Measurements from ENCODE around the gene PKMYT1. TPM values are rescaled to one million over a fixed set of nuclear protein-coding genes. Genes with fewer than 3 reads are reported as not detected.

PKMYT1 gene
- total RNA-seq, 2 experiments from 2014 or later = 144 to 160 TPM

GRCh38 chr16:3007957-3008689 is 27.9 kb upstream of the PKMYT1 start:
- Mint-ChIP-seq H3K9me3 (ENCODE audit: insufficient read depth) (no peaks in the 10 kb centered on the region), H3K4me1 (ENCODE audit: low read depth) (peaks cover 27% of the 10 kb centered on the region), H3K4me3 (peak overlapping the region; percentile 33), H3K36me3 (ENCODE audit: low read depth) (no peaks in the 10 kb centered on the region), H3K27ac (no peak overlapping the region), H3K27me3 (ENCODE audit: low read depth) (peaks cover 24% of the 10 kb centered on the region)
- DNase-seq = no peak
- no peak for ATAC-seq
- ChIA-PET POLR2A (interaction anchor here (0.5 to 1.7 kb wide), 4 partner anchors 14 to 59 kb away, joined by 3 to 4 read pairs (median 3); no protein-coding TSS in a partner anchor), CTCF (interaction anchor here (0.7 to 11.7 kb wide), 8 partner anchors 12 to 122 kb away, joined by 3 to 213 read pairs (median 3); partner anchors contain the start of genes HCFC1R1, THOC6 and TNFRSF12A)

GRCh38 chr16:3007059-3007956 is 27.1 kb upstream of the PKMYT1 start:
- H3K27me3 Mint-ChIP-seq (ENCODE audit: low read depth) = peaks cover 17% of the 10 kb centered on the region
- no peak overlapping the region for H3K27ac Mint-ChIP-seq
- no peaks in the 10 kb centered on the region for H3K9me3 Mint-ChIP-seq (ENCODE audit: insufficient read depth)
- H3K36me3 Mint-ChIP-seq (ENCODE audit: low read depth) = no peaks in the 10 kb centered on the region
- CTCF ChIA-PET = interaction anchor here (0.7 to 11.7 kb wide), 7 partner anchors 13 to 123 kb away, joined by 3 to 213 read pairs (median 3); partner anchors contain the start of genes HCFC1R1, THOC6 and TNFRSF12A
- peaks cover 27% of the 10 kb centered on the region for H3K4me1 Mint-ChIP-seq (ENCODE audit: low read depth)
- no peak overlapping the region for H3K4me3 Mint-ChIP-seq
- no peak for ATAC-seq
- no peak for DNase-seq
- POLR2A ChIA-PET = interaction anchor here (0.5 to 1.7 kb wide), 6 partner anchors 15 to 60 kb away, joined by 3 to 4 read pairs (median 3); partner anchors contain the start of gene PKMYT1

DNA sequence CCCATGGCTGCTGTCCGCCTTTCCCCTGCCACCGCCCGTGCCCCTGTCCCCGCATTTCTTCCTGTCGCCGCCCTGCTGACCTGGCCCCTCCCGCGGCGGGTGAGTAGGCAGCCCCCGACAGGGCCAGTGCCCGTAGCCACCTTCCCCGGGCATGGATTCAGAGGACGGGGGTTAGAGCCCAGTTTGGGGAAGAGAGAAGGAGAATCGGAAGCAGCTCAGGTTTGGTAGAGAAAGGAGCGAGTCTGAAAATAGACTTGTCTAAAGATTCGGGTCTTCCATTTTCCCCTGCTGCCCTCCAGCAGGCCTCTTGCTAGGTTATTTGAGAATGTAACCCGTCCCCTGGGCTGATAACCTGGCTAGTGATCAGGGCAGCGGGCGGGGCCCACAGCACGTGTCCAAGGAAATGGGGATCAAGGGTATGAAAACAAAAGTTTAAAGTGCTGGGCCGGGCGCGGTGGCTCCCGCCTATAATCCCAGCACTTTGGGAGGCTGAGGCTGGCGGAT is 24.6 kb upstream of the PKMYT1 start:
- Mint-ChIP-seq H3K4me3 (peak overlapping the region; percentile 68), H3K36me3 (ENCODE audit: low read depth) (no peaks in the 10 kb centered on the region), H3K4me1 (ENCODE audit: low read depth) (peaks cover 27% of the 10 kb centered on the region), H3K9me3 (ENCODE audit: insufficient read depth) (no peaks in the 10 kb centered on the region), H3K27ac (no peak overlapping the region), H3K27me3 (ENCODE audit: low read depth) (peaks cover 13% of the 10 kb centered on the region)
- ChIA-PET POLR2A (interaction anchor here (1.1 kb wide), 1 partner anchor 29 kb away, joined by 3 read pairs; no protein-coding TSS in a partner anchor), CTCF (interaction anchor here (1.2 to 11.7 kb wide), 5 partner anchors 11 to 130 kb away, joined by 3 to 213 read pairs (median 11); partner anchors contain the start of genes HCFC1R1, THOC6 and ZNF213)
- DNase-seq = no peak
- no peak for ATAC-seq

GRCh38 chr16:3004319-3004718 is 24.1 kb upstream of the PKMYT1 start:
- H3K4me3 Mint-ChIP-seq = peak overlapping the region; percentile 68
- DNase-seq (no peak), ATAC-seq (peak; percentile 18)
- H3K27ac Mint-ChIP-seq = no peak overlapping the region
- ChIA-PET CTCF (interaction anchor here (0.6 to 11.7 kb wide), 27 partner anchors 10 to 1306 kb away, joined by 3 to 213 read pairs (median 3); partner anchors contain the start of genes HCFC1R1, THOC6, TNFRSF12A and ZNF213), POLR2A (interaction anchor here (0.9 to 1.4 kb wide), 4 partner anchors 23 to 34 kb away, joined by 3 to 4 read pairs (median 4); partner anchors contain the start of gene PKMYT1)
- H3K9me3 Mint-ChIP-seq (ENCODE audit: insufficient read depth) = no peaks in the 10 kb centered on the region
- peaks cover 13% of the 10 kb centered on the region for H3K27me3 Mint-ChIP-seq (ENCODE audit: low read depth)
- H3K36me3 Mint-ChIP-seq (ENCODE audit: low read depth) = no peaks in the 10 kb centered on the region
- H3K4me1 Mint-ChIP-seq (ENCODE audit: low read depth) = peaks cover 27% of the 10 kb centered on the region

- H3K27ac Mint-ChIP-seq = peak overlapping the region; percentile 67
- no peaks in the 10 kb centered on the region for H3K9me3 Mint-ChIP-seq (ENCODE audit: insufficient read depth)
- peak overlapping the region; percentile 61 for H3K4me3 Mint-ChIP-seq
- ATAC-seq = peak; percentile 100
- ChIA-PET POLR2A (interaction anchor here (0.9 to 1.4 kb wide), 3 partner anchors 23 to 34 kb away, joined by 3 to 4 read pairs (median 4); partner anchors contain the start of gene PKMYT1), CTCF (interaction anchor here (0.6 to 11.7 kb wide), 27 partner anchors 9 to 1306 kb away, joined by 3 to 213 read pairs (median 3); partner anchors contain the start of genes HCFC1R1, THOC6, TNFRSF12A and ZNF213)
- peaks cover 13% of the 10 kb centered on the region for H3K27me3 Mint-ChIP-seq (ENCODE audit: low read depth)
- peaks cover 24% of the 10 kb centered on the region for H3K4me1 Mint-ChIP-seq (ENCODE audit: low read depth)
- no peaks in the 10 kb centered on the region for H3K36me3 Mint-ChIP-seq (ENCODE audit: low read depth)
- DNase-seq = peak; percentile 98
These were observed 23.5 kb upstream of the PKMYT1 start for GRCh38 chr16:3003582-3004270.

DNA sequence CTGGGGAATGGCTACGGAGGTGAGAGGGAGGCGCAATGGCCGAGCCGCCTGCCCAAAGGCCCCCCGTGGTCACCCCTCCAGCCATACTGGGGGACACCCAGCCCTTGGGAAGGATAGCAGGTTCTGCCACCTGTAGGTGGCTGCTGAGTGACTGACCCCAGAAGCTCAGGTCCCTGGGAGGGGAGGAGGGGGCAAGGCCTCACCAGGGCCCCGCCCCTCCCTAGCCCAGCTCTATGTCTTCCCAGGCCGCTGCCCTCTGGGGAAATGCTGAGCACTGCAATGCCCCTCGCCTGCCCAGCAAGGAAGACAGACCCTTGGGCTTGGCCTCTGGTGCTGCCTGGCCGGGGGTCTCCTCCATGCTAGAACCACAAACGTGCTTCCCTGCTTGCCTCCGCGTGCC is 21.1 kb upstream of the PKMYT1 start:
- no peaks in the 10 kb centered on the region for H3K36me3 Mint-ChIP-seq (ENCODE audit: low read depth)
- H3K4me1 Mint-ChIP-seq (ENCODE audit: low read depth) = peaks cover 5% of the 10 kb centered on the region
- ChIA-PET CTCF (interaction anchor here (11.7 kb wide), 1 partner anchor 30 kb away, joined by 213 read pairs; no protein-coding TSS in a partner anchor), POLR2A (interaction anchor here (1.3 kb wide), 1 partner anchor 20 kb away, joined by 3 read pairs; no protein-coding TSS in a partner anchor)
- H3K4me3 Mint-ChIP-seq = no peak overlapping the region
- no peak for ATAC-seq
- no peak for DNase-seq
- peaks cover 6% of the 10 kb centered on the region for H3K27me3 Mint-ChIP-seq (ENCODE audit: low read depth)
- no peaks in the 10 kb centered on the region for H3K9me3 Mint-ChIP-seq (ENCODE audit: insufficient read depth)
- H3K27ac Mint-ChIP-seq = no peak overlapping the region

DNA sequence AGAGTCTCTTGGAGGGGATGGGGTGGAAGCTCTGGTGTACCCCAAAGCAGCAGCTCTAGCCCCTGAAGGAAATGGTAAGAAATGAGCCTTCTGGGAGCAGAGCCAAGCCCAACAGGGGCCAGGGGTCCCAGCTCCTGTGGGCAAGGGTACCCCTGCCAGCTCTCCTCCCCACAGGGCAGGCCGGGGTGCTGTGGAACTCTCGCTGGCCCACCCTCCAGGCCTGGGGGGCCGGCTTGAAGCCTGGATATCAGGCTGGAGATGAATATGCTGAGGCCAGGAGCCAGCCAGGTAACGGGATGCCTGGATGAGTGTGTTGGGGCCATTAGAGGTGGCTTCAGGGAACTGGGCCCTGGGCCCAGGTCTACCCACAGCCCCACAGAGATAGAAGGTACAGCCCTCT is 20.3 kb upstream of the PKMYT1 start:
- Mint-ChIP-seq H3K9me3 (ENCODE audit: insufficient read depth) (no peaks in the 10 kb centered on the region), H3K27ac (no peak overlapping the region), H3K4me3 (no peak overlapping the region), H3K36me3 (ENCODE audit: low read depth) (no peaks in the 10 kb centered on the region), H3K4me1 (ENCODE audit: low read depth) (peaks cover 5% of the 10 kb centered on the region), H3K27me3 (ENCODE audit: low read depth) (peaks cover 2% of the 10 kb centered on the region)
- ATAC-seq (no peak), DNase-seq (no peak)
- POLR2A ChIA-PET = interaction anchor here (1.3 kb wide), 1 partner anchor 20 kb away, joined by 3 read pairs; no protein-coding TSS in a partner anchor
- CTCF ChIA-PET = interaction anchor here (11.7 kb wide), 1 partner anchor 31 kb away, joined by 213 read pairs; no protein-coding TSS in a partner anchor

DNA sequence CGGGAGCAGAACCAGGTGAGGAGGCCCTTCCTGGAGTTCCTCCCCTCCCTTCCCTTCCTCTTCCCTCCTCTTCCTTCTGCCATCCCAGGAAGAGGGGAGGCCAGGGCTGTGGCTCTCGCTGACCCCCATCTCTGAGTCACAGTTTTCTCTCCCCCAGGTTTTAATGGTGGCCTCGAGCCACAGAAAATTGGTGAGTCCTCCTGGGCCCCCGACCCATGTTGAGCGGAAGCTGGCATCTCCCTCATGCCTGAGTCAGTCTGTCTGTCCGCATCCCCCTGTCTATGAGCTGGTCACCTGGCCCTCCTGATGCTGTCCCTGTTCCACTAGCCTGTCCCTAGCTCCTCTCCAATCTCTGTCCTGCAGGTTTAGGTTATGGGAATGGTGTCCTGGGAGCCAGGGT is 19.7 kb upstream of the PKMYT1 start:
- Mint-ChIP-seq H3K9me3 (ENCODE audit: insufficient read depth) (no peaks in the 10 kb centered on the region), H3K27ac (no peak overlapping the region), H3K36me3 (ENCODE audit: low read depth) (no peaks in the 10 kb centered on the region), H3K4me3 (no peak overlapping the region), H3K27me3 (ENCODE audit: low read depth) (peaks cover 2% of the 10 kb centered on the region), H3K4me1 (ENCODE audit: low read depth) (peaks cover 3% of the 10 kb centered on the region)
- ATAC-seq (no peak), DNase-seq (no peak)
- ChIA-PET POLR2A (no interaction called here), CTCF (interaction anchor here (11.7 kb wide), 1 partner anchor 31 kb away, joined by 213 read pairs; no protein-coding TSS in a partner anchor)

DNA sequence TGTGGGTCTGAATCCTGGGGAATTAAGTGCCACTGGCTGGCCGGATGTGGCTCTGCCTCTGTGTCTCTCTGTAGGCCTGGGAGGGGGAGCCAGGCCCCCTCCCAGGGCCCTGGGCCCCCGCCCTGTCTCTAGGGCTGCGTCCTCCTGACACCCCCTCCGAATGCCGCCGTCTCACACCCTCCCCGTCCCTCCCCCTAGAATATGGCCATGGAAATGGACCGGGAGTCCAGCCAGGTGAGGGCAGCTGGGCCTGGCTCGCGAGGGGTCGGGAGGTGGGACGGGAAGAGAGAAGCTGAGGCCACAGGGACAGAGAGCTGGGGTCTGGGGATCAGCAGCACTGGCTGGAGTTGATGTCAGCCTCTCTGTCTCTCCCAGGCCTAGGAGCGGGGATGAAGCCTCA is 16.1 kb upstream of the PKMYT1 start:
- Mint-ChIP-seq H3K4me3 (no peak overlapping the region), H3K9me3 (ENCODE audit: insufficient read depth) (no peaks in the 10 kb centered on the region), H3K27me3 (ENCODE audit: low read depth) (no peaks in the 10 kb centered on the region), H3K36me3 (ENCODE audit: low read depth) (no peaks in the 10 kb centered on the region), H3K27ac (no peak overlapping the region), H3K4me1 (ENCODE audit: low read depth) (no peaks in the 10 kb centered on the region)
- DNase-seq (no peak), ATAC-seq (no peak)
- ChIA-PET POLR2A (no interaction called here), CTCF (no interaction called here)

DNA sequence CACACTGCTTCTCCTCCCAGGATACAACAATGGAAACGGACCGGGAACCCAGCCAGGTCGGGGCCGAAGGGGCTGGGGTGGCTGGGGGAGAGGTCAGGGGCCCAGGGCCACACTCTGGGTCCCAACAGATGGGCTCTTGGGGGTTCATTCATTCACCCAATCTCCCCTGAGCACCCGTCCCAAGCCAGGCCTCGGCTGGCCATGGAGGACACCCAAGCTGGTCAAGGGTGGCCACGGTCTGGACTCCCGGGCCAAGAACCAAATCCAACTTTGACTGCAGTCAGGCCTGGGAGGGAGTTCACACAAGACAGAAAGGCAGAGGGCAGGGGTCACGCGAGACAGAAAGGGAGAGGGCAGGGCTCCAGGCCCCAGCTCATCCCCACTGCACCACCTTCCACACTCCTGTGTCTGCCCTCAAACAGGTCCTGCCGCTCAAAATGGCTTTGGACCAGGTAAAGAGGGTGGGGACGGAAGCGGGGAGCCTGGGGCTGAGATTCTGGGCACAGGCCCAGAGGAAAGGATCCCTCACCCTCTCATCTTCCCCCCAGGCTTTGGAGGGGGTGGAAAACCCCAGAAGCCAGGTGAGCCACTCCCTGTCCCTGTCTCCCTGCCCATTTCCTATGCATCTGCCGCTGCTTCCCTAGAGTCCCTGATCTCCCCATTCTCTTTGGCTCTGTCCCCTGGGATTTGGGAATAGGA is 12.3 kb upstream of the PKMYT1 start:
- Mint-ChIP-seq H3K4me3 (no peak overlapping the region), H3K27me3 (ENCODE audit: low read depth) (no peaks in the 10 kb centered on the region), H3K27ac (no peak overlapping the region), H3K9me3 (ENCODE audit: insufficient read depth) (no peaks in the 10 kb centered on the region), H3K4me1 (ENCODE audit: low read depth) (no peaks in the 10 kb centered on the region), H3K36me3 (ENCODE audit: low read depth) (no peaks in the 10 kb centered on the region)
- ChIA-PET CTCF (interaction anchor here (0.9 kb wide), 1 partner anchor 11 kb away, joined by 3 read pairs; no protein-coding TSS in a partner anchor), POLR2A (no interaction called here)
- DNase-seq (no peak), ATAC-seq (no peak)

All from activated CD8-positive, alpha-beta T cell treated with anti-CD3 and anti-CD28 coated beads, Interleukin-2, amount 10 ng/mL, durations not matched to agents 7 days and 5 days (primary cell).